H54 (cell line): ENCODE results near the gene PTPN23.

Source experiments
- DNase-seq: peaks from one replicate; pipeline ENCODE4 v3.0.0; 2011; ENCODE audit warnings: low spot score, mixed read lengths; ENCODE audit not compliant: insufficient read length
- FAIRE-seq: peaks from 3 replicates; lab custom pipeline; 2011; peaks lifted over from hg19 to GRCh38; lab: Jason Lieb, UNC
- POLR2A ChIP-seq: IDR thresholded peaks from 2 replicates; pipeline ENCODE4 v1.6.1; 2011; ENCODE audit warnings: low read depth, mild to moderate bottlenecking, low read length

The PTPN23 gene

GRCh38 chr3:47407896-47408838 is 27.3 kb downstream of the PTPN23 start:
- FAIRE-seq: no peak
- no peak for TF ChIP-seq POLR2A
- no peak for DNase-seq

DNA sequence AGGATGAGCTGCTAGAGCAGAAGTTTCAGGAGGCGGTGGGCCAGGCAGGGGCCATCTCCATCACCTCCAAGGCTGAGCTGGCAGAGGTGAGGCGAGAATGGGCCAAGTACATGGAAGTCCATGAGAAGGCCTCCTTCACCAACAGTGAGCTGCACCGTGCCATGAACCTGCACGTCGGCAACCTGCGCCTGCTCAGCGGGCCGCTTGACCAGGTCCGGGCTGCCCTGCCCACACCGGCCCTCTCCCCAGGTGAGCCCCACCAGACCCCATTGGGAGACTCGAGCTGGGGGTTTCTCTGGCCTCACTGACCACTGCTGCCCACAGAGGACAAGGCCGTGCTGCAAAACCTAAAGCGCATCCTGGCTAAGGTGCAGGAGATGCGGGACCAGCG is 28.0 kb downstream of the PTPN23 start:
- DNase-seq (no peak), FAIRE-seq (no peak)
- TF ChIP-seq POLR2A: no peak

- no peak for FAIRE-seq
- no peak for TF ChIP-seq POLR2A
- DNase-seq: no peak
Observed at GRCh38 chr3:47409284-47409683, 28.5 kb downstream of the PTPN23 start.

- FAIRE-seq: no peak
- no peak for DNase-seq
- no peak for TF ChIP-seq POLR2A
Observed at GRCh38 chr3:47409688-47410416, 29.0 kb downstream of the PTPN23 start.

DNA sequence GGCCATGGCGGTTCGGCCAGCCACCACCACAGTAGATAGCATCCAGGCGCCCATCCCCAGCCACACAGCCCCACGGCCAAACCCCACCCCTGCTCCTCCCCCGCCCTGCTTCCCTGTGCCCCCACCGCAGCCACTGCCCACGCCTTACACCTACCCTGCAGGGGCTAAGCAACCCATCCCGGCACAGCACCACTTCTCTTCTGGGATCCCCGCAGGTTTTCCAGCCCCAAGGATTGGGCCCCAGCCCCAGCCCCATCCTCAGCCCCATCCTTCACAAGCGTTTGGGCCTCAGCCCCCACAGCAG is 29.5 kb downstream of the PTPN23 start:
- FAIRE-seq (no peak), DNase-seq (no peak)
- no peak for TF ChIP-seq POLR2A

- FAIRE-seq (no peak), DNase-seq (no peak)
- TF ChIP-seq POLR2A: no peak
Observed at GRCh38 chr3:47410801-47411646, 30.2 kb downstream of the PTPN23 start.

DNA sequence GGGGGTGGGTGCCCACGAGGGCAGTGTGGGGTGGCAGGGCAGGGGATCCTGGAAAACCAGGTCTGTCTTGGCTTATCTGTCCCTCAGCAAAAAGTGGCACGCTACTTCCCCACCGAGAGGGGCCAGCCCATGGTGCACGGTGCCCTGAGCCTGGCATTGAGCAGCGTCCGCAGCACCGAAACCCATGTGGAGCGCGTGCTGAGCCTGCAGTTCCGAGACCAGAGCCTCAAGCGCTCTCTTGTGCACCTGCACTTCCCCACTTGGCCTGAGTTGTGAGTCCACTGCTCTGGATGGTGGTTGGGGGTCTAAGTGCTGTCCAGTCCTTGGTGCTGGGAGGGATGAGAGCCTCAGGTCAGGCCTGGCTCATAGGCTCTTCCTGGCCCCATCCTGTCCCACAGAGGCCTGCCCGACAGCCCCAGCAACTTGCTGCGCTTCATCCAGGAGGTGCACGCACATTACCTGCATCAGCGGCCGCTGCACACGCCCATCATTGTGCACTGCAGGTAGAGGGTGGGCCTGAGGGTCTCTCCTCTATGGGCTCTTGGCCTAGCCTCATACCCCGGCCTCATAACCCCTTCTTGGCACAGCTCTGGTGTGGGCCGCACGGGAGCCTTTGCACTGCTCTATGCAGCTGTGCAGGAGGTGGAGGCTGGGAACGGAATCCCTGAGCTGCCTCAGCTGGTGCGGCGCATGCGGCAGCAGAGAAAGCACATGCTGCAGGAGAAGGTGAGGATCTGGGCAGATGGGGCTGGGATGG is 31.1 kb downstream of the PTPN23 start:
- FAIRE-seq (no peak), DNase-seq (no peak)
- TF ChIP-seq POLR2A: no peak

DNA sequence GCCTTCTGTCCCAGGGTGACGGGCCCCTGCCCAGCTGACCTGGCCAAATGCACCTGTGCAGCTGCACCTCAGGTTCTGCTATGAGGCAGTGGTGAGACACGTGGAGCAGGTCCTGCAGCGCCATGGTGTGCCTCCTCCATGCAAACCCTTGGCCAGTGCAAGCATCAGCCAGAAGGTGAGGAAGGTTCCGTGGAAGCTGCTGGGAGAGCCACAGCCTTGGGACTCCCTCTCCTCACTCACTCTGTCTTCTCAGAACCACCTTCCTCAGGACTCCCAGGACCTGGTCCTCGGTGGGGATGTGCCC is 31.6 kb downstream of the PTPN23 start:
- DNase-seq (no peak), FAIRE-seq (no peak)
- no peak for TF ChIP-seq POLR2A

DNA sequence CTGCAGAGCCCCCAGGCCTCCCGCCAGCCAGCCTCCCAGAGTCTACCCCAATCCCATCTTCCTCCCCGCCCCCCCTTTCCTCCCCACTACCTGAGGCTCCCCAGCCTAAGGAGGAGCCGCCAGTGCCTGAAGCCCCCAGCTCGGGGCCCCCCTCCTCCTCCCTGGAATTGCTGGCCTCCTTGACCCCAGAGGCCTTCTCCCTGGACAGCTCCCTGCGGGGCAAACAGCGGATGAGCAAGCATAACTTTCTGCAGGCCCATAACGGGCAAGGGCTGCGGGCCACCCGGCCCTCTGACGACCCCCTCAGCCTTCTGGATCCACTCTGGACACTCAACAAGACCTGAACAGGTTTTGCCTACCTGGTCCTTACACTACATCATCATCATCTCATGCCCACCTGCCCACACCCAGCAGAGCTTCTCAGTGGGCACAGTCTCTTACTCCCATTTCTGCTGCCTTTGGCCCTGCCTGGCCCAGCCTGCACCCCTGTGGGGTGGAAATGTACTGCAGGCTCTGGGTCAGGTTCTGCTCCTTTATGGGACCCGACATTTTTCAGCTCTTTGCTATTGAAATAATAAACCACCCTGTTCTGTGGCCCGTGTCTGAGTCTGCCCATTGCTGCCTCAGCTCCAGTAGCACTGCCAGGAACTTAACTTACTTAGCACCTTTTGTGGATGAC is 32.2 kb downstream of the PTPN23 start:
- DNase-seq (no peak), FAIRE-seq (no peak)
- no peak for TF ChIP-seq POLR2A

- TF ChIP-seq POLR2A: no peak
Observed at GRCh38 chr3:47413751-47414150, 32.9 kb downstream of the PTPN23 start.

DNA sequence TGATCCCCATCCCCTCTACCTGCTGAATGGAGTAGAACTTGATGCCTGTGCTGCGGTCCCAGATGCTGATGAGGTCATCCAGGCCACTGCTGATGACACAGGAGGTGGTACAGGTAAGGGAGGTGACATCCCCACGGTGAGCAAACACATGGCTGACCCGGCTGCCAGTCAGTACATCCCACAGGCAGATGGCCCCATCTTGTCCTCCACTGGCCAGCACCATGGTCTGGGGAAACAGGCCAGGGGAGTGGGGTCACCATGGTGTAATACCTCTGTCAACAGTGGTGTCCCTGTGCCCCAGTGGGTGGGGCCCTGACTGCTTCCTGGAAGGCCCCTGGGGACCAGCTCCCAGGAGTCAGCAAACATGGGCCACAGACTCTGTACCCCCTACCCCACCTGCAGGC is 33.3 kb downstream of the PTPN23 start:
- TF ChIP-seq POLR2A: no peak
- FAIRE-seq (no peak), DNase-seq (no peak)

More at GRCh38 chr3:47413751-47414150, 32.9 kb downstream of the PTPN23 start:
- DNase-seq: no peak
- no peak for FAIRE-seq

GRCh38 chr3:47414666-47415587 is 34.1 kb downstream of the PTPN23 start:
- no peak for FAIRE-seq
- no peak for TF ChIP-seq POLR2A
- no peak for DNase-seq
